GM13976 (cell line): ENCODE results near the gene ERBB4.

ENCODE experiments used
- DNase-seq: peaks from one replicate; pipeline ENCODE4 v3.0.0; 2012; ENCODE audit warnings: low spot score
- in situ Hi-C: fragments of 300-500 bp; cut with MboI; formaldehyde crosslinking; loops from one replicate; pipeline ENCODE4 v1.12.0; 2022; ENCODE audit warnings: low sequenced_read_pairs, mixed read lengths, inconsistent platforms; ENCODE audit not compliant: unreplicated experiment
- TF ChIP-seq, protein P1 (sequence below): IDR thresholded peaks from 2 replicates; pipeline ENCODE4 v1.5.1; 2012; ENCODE audit warnings: borderline replicate concordance, mild to moderate bottlenecking; ENCODE audit not compliant: insufficient read depth; ENCODE audit errors: extremely low read depth, missing control alignments, control extremely low read depth

ERBB4 gene

GRCh38 chr2:212237350-212238095 is 301.1 kb downstream of the ERBB4 start:
- in situ Hi-C loops = no loop called here
- DNase-seq = no peak
- TF ChIP-seq, protein P1, sequence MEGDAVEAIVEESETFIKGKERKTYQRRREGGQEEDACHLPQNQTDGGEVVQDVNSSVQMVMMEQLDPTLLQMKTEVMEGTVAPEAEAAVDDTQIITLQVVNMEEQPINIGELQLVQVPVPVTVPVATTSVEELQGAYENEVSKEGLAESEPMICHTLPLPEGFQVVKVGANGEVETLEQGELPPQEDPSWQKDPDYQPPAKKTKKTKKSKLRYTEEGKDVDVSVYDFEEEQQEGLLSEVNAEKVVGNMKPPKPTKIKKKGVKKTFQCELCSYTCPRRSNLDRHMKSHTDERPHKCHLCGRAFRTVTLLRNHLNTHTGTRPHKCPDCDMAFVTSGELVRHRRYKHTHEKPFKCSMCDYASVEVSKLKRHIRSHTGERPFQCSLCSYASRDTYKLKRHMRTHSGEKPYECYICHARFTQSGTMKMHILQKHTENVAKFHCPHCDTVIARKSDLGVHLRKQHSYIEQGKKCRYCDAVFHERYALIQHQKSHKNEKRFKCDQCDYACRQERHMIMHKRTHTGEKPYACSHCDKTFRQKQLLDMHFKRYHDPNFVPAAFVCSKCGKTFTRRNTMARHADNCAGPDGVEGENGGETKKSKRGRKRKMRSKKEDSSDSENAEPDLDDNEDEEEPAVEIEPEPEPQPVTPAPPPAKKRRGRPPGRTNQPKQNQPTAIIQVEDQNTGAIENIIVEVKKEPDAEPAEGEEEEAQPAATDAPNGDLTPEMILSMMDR = no peak

DNA sequence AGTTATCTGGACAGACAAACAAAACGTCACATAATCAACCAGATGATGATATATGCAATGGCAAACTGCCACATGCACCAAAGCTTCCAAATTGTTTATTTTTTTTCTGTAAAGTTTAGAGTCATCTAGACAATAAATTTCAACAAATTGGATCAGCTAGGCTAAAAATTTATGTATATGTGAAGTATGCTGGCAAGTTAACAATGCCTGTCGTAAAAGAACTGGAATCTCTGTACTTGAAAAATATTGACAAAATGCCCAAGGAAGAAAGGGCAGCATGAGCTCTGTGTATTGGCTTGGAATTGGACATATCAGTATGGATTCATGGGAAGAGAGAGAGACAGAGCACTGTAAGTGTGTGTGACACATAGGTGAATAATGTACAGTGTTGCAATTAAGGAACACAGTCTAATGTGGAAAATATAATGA is 309.8 kb downstream of the ERBB4 start:
- TF ChIP-seq, protein P1 = no peak
- DNase-seq = no peak
- in situ Hi-C loops = no loop called here

- TF ChIP-seq, protein P1 = no peak
- in situ Hi-C loops = no loop called here
- no peak for DNase-seq
These were observed 310.8 kb downstream of the ERBB4 start for GRCh38 chr2:212227755-212228154.

- TF ChIP-seq, protein P1 = no peak
- no peak for DNase-seq
- in situ Hi-C loops = no loop called here
These were observed 312.5 kb downstream of the ERBB4 start for GRCh38 chr2:212226114-212226513.

GRCh38 chr2:212223696-212224095 is 314.9 kb downstream of the ERBB4 start:
- in situ Hi-C loops = no loop called here
- TF ChIP-seq, protein P1 = no peak
- DNase-seq = no peak

GRCh38 chr2:212213191-212213590 is 325.4 kb downstream of the ERBB4 start:
- in situ Hi-C loops = no loop called here
- TF ChIP-seq, protein P1 = no peak
- no peak for DNase-seq
